ENCODE data around the gene ADAMTS1.

Gene ADAMTS1

GRCh38 chr21:26814386-26814785 lies 30.8 kb downstream of the ADAMTS1 start:
- no peak overlapping the region for H3K4me2 ChIP-seq (ENCODE audit: low read depth, low read length, poor library complexity, severe bottlenecking)
- no peaks in the 10 kb centered on the region for H3K9me3 ChIP-seq (ENCODE audit: insufficient read depth, low read depth, low read length)
- H3K9ac ChIP-seq (ENCODE audit: low read depth, low read length, poor library complexity, severe bottlenecking) = no peak overlapping the region
- H3K79me2 ChIP-seq (ENCODE audit: insufficient read depth, low read length) = no peaks in the 10 kb centered on the region
- H3K9me2 ChIP-seq (replicated peaks; ENCODE audit: low read depth, low read length) = no peaks in the 10 kb centered on the region
- no peak overlapping the region for H2AFZ ChIP-seq (ENCODE audit: low read length)
- no peaks in the 10 kb centered on the region for H4K20me1 ChIP-seq (ENCODE audit: insufficient read depth, low read length, poor library complexity, severe bottlenecking)
- H3K4me1 ChIP-seq (ENCODE audit: insufficient read depth, low read length, poor library complexity, severe bottlenecking) = no peaks in the 10 kb centered on the region
- H3K4me3 ChIP-seq (ENCODE audit: low read length, poor library complexity, severe bottlenecking) = no peak overlapping the region
- no peak for TF ChIP-seq CTCF (conservative IDR thresholded peaks at IDR 0.05; ENCODE audit: low read length)
- no peak for TF ChIP-seq EZH2phosphoT487 (IDR thresholded peaks at IDR 0.05; ENCODE audit: borderline replicate concordance)
- no peaks in the 10 kb centered on the region for H3K27me3 ChIP-seq (ENCODE audit: insufficient read depth, low read length, poor library complexity, severe bottlenecking)
- H3F3A ChIP-seq (ENCODE audit: low read depth) = no peaks in the 10 kb centered on the region
- H3K36me3 ChIP-seq (ENCODE audit: insufficient read depth, low read length) = no peaks in the 10 kb centered on the region

GRCh38 chr21:26813426-26813998 lies 31.7 kb downstream of the ADAMTS1 start:
- H3K79me2 ChIP-seq (ENCODE audit: insufficient read depth, low read length) = no peaks in the 10 kb centered on the region
- H3K9me2 ChIP-seq (replicated peaks; ENCODE audit: low read depth, low read length) = no peaks in the 10 kb centered on the region
- no peaks in the 10 kb centered on the region for H3K9me3 ChIP-seq (ENCODE audit: insufficient read depth, low read depth, low read length)
- no peak overlapping the region for H3K4me2 ChIP-seq (ENCODE audit: low read depth, low read length, poor library complexity, severe bottlenecking)
- H4K20me1 ChIP-seq (ENCODE audit: insufficient read depth, low read length, poor library complexity, severe bottlenecking) = no peaks in the 10 kb centered on the region
- no peaks in the 10 kb centered on the region for H3K36me3 ChIP-seq (ENCODE audit: insufficient read depth, low read length)
- TF ChIP-seq EZH2phosphoT487 (IDR thresholded peaks at IDR 0.05; ENCODE audit: borderline replicate concordance) (no peak), CTCF (conservative IDR thresholded peaks at IDR 0.05; ENCODE audit: low read length) (no peak)
- no peak overlapping the region for H3K4me3 ChIP-seq (ENCODE audit: low read length, poor library complexity, severe bottlenecking)
- no peaks in the 10 kb centered on the region for H3K27me3 ChIP-seq (ENCODE audit: insufficient read depth, low read length, poor library complexity, severe bottlenecking)
- H3K9ac ChIP-seq (ENCODE audit: low read depth, low read length, poor library complexity, severe bottlenecking) = no peak overlapping the region
- no peaks in the 10 kb centered on the region for H3K4me1 ChIP-seq (ENCODE audit: insufficient read depth, low read length, poor library complexity, severe bottlenecking)
- no peaks in the 10 kb centered on the region for H3F3A ChIP-seq (ENCODE audit: low read depth)
- H2AFZ ChIP-seq (ENCODE audit: low read length) = no peak overlapping the region

GRCh38 chr21:26812173-26812572 lies 33.0 kb downstream of the ADAMTS1 start:
- no peaks in the 10 kb centered on the region for H3K9me3 ChIP-seq (ENCODE audit: insufficient read depth, low read depth, low read length)
- no peaks in the 10 kb centered on the region for H3K79me2 ChIP-seq (ENCODE audit: insufficient read depth, low read length)
- no peak overlapping the region for H3K4me3 ChIP-seq (ENCODE audit: low read length, poor library complexity, severe bottlenecking)
- H3F3A ChIP-seq (ENCODE audit: low read depth) = no peaks in the 10 kb centered on the region
- no peaks in the 10 kb centered on the region for H3K36me3 ChIP-seq (ENCODE audit: insufficient read depth, low read length)
- H2AFZ ChIP-seq (ENCODE audit: low read length) = no peak overlapping the region
- H3K27me3 ChIP-seq (ENCODE audit: insufficient read depth, low read length, poor library complexity, severe bottlenecking) = no peaks in the 10 kb centered on the region
- TF ChIP-seq EZH2phosphoT487 (IDR thresholded peaks at IDR 0.05; ENCODE audit: borderline replicate concordance) (no peak), CTCF (conservative IDR thresholded peaks at IDR 0.05; ENCODE audit: low read length) (no peak)
- H3K9me2 ChIP-seq (replicated peaks; ENCODE audit: low read depth, low read length) = no peaks in the 10 kb centered on the region
- no peak overlapping the region for H3K4me2 ChIP-seq (ENCODE audit: low read depth, low read length, poor library complexity, severe bottlenecking)
- H3K9ac ChIP-seq (ENCODE audit: low read depth, low read length, poor library complexity, severe bottlenecking) = no peak overlapping the region
- H3K4me1 ChIP-seq (ENCODE audit: insufficient read depth, low read length, poor library complexity, severe bottlenecking) = no peaks in the 10 kb centered on the region
- H4K20me1 ChIP-seq (ENCODE audit: insufficient read depth, low read length, poor library complexity, severe bottlenecking) = no peaks in the 10 kb centered on the region
